Measurements from ENCODE around the gene BRAP. TPM values are rescaled to one million over a fixed set of nuclear protein-coding genes. Genes with fewer than 3 reads are reported as not detected.

The BRAP gene
- total RNA-seq, 1 experiment from 2014 or later = 25.0 TPM

GRCh38 chr12:111599453-111600204, 86.1 kb downstream of the BRAP start:
- H3K27ac Mint-ChIP-seq = peak overlapping the region; percentile 90 to 98 (median 95)
- no peak overlapping the region for H2BK15ac ChIP-seq (ENCODE audit: low read depth, low read length)
- H3K36me3 Mint-ChIP-seq (ENCODE audit: insufficient read depth in 1 of 3, low read depth in 3 of 3) = peaks cover 0 to 11% (median 0%) of the 10 kb centered on the region in 3 experiments; a peak in 3 of 7 replicates
- no peak overlapping the region for H2BK12ac ChIP-seq (ENCODE audit: insufficient read length, low read depth, low read length)
- H2AK5ac ChIP-seq (ENCODE audit: insufficient read length, low read length) = no peak overlapping the region
- no peak overlapping the region for H3K56ac ChIP-seq (ENCODE audit: insufficient read length, low read depth, low read length)
- no peak overlapping the region for H3T11ph ChIP-seq (ENCODE audit: low read length)
- peak overlapping the region; percentile 93 for H3K18ac ChIP-seq (ENCODE audit: insufficient read length, low read depth, low read length)
- no peak overlapping the region for H2BK120ac ChIP-seq (ENCODE audit: low read depth, low read length, poor library complexity, severe bottlenecking)
- H3K79me2 ChIP-seq (ENCODE audit: insufficient read depth, low read length) = peaks cover 18% of the 10 kb centered on the region; the same call in 1 of the 2 replicates
- H3K4me1 ChIP-seq (ENCODE audit: insufficient read depth, low read length) = no peaks in the 10 kb centered on the region; the same call in 1 of the 2 replicates
- H3K4me2 ChIP-seq (ENCODE audit: insufficient read depth, insufficient read length, low read length) = peak overlapping the region; percentile 72
- no peak overlapping the region for H4K5ac ChIP-seq (ENCODE audit: insufficient read length, low read depth, low read length)
- H3K9me3 ChIP-seq (ENCODE audit: control insufficient read depth, low read depth, low read length) = no peaks in the 10 kb centered on the region
- peaks cover 5 to 8% of the 10 kb centered on the region in 2 experiments; a peak in 4 of 5 replicates for H3K9me3 Mint-ChIP-seq
- peak overlapping the region; percentile 31 for H3K27ac ChIP-seq (ENCODE audit: insufficient read length, low read depth, low read length)
- H3K27me3 ChIP-seq (ENCODE audit: insufficient read depth, low read length) = no peaks in the 10 kb centered on the region
- H3K23me2 ChIP-seq (ENCODE audit: insufficient read length, low read depth, low read length, poor library complexity, severe bottlenecking) = peaks cover 20% of the 10 kb centered on the region
- no peak overlapping the region for H2BK5ac ChIP-seq (ENCODE audit: insufficient read length, low read length)
- H4K20me1 ChIP-seq (ENCODE audit: control insufficient read depth, insufficient read depth, insufficient read length) = no peaks in the 10 kb centered on the region
- H2AFZ ChIP-seq (ENCODE audit: low read length) = no peak overlapping the region
- H3K23ac ChIP-seq (ENCODE audit: insufficient read length, low read depth, low read length) = no peak overlapping the region
- peak overlapping the region; percentile 79 for H3K9ac ChIP-seq (ENCODE audit: extremely low read depth, insufficient read length, low read length)
- peak overlapping the region; percentile 97 for H3K14ac ChIP-seq (ENCODE audit: insufficient read depth, low read length)
- no CpG with 5 or more reads among the region's 56 CpGs for WGBS (ENCODE audit: extremely low coverage, insufficient read length, low lambda C conversion rate)
- peak; percentile 36; the same call in 2 of the 3 replicates for TF ChIP-seq CTCF (conservative IDR thresholded peaks at IDR 0.05)
- peak; percentile 97 for DNase-seq
- no peaks in the 10 kb centered on the region for H3K79me1 ChIP-seq (ENCODE audit: insufficient read depth, low read depth, low read length, poor library complexity, severe bottlenecking)
- no peaks in the 10 kb centered on the region; the same call in 1 of the 2 replicates for H3K27me3 Mint-ChIP-seq (ENCODE audit: low read depth)
- no peak overlapping the region for H4K91ac ChIP-seq (ENCODE audit: insufficient read length, low read depth, low read length)
- H2BK20ac ChIP-seq (ENCODE audit: low read depth, low read length, poor library complexity, severe bottlenecking) = no peak overlapping the region
- H3K4me3 Mint-ChIP-seq = peak overlapping the region; percentile 79 to 86
- no peak overlapping the region for H4K8ac ChIP-seq (replicated peaks; ENCODE audit: insufficient read length, low read depth, low read length)
- no peak overlapping the region for H3K4ac ChIP-seq (ENCODE audit: low read depth, low read length)
- H3K4me1 Mint-ChIP-seq = peaks cover 16 to 25% of the 10 kb centered on the region in 2 experiments
